Neuronal stem cell (in vitro differentiated cells): ENCODE measurements around the gene BID.
"Not testable (repeated sequence)": the region's sequence is repeated elsewhere in the genome, so short reads cannot be mapped to it uniquely, and the experiment has no call there.

ENCODE experiments used
- DNase-seq: peaks from one replicate; pipeline ENCODE4 v3.0.0-alpha.2; 2013; ENCODE audit warnings: low spot score
- H2AFZ ChIP-seq: one replicate; pipeline ENCODE4 v1.6.1; 2013; ENCODE audit warnings: mild to moderate bottlenecking, low read length, inconsistent platforms
- H2AK5ac ChIP-seq: 2 replicates; pipeline ENCODE4 v1.6.1; 2013; ENCODE audit warnings: low read depth, mild to moderate bottlenecking, inconsistent platforms, low read length, moderate library complexity, mixed read lengths
- H2BK120ac ChIP-seq: 2 replicates; pipeline ENCODE4 v1.6.1; 2013; ENCODE audit warnings: low read depth, mild to moderate bottlenecking, inconsistent platforms, low read length, moderate library complexity, mixed read lengths
- H2BK12ac ChIP-seq: one replicate; pipeline ENCODE4 v1.6.1; 2013; ENCODE audit warnings: low read length, inconsistent platforms
- H2BK15ac ChIP-seq: 2 replicates; pipeline ENCODE4 v1.6.1; 2013; ENCODE audit warnings: mild to moderate bottlenecking, low read length, inconsistent platforms, mixed read lengths
- H2BK5ac ChIP-seq: one replicate; pipeline ENCODE4 v1.6.1; 2013; ENCODE audit warnings: inconsistent platforms, mild to moderate bottlenecking, low read length, moderate library complexity
- H3K14ac ChIP-seq: one replicate; pipeline ENCODE4 v1.6.1; 2013; ENCODE audit warnings: low read length, inconsistent platforms
- H3K18ac ChIP-seq: 2 replicates; pipeline ENCODE4 v1.6.1; 2013; ENCODE audit warnings: low read length, inconsistent platforms
- H3K23ac ChIP-seq: 2 replicates; pipeline ENCODE4 v1.6.1; 2013; ENCODE audit warnings: low read depth, mild to moderate bottlenecking, mixed read lengths, low read length, inconsistent platforms; ENCODE audit not compliant: poor library complexity
- H3K27ac ChIP-seq: replicated peaks from 3 replicates; pipeline ENCODE4 v1.5.1; 2013; ENCODE audit warnings: low read length, inconsistent platforms
- H3K27me3 ChIP-seq, 3 experiments: 2 replicates each; pipeline ENCODE4 v1.6.1; 2013; ENCODE audit warnings: low read length in 3 of 3, mild to moderate bottlenecking in 2 of 3, inconsistent platforms in 1 of 3, low read depth in 1 of 3, mixed read lengths in 1 of 3, moderate library complexity in 1 of 3; ENCODE audit not compliant: control insufficient read depth in 3 of 3, insufficient read depth in 3 of 3
- H3K36me3 ChIP-seq, 2 donors: replicated peaks in 1 of 2; 2 replicates each; pipeline ENCODE4 v1.6.1; 2013; ENCODE audit warnings: low read length in 2 of 2; ENCODE audit not compliant: control insufficient read depth in 2 of 2, insufficient read depth in 2 of 2
- H3K4ac ChIP-seq: 2 replicates; pipeline ENCODE4 v1.6.1; 2013; ENCODE audit warnings: inconsistent platforms, mild to moderate bottlenecking, low read length, moderate library complexity
- H3K4me1 ChIP-seq, 2 donors: 1 replicate in 1 of 2; 2 replicates in 1 of 2; pipeline ENCODE4 v1.6.1; 2013; ENCODE audit warnings: low read length in 2 of 2, low read depth in 1 of 2; ENCODE audit not compliant: control insufficient read depth in 2 of 2, insufficient read depth in 1 of 2
- H3K4me2 ChIP-seq: one replicate; pipeline ENCODE4 v1.6.1; 2013; ENCODE audit warnings: mild to moderate bottlenecking, low read length, inconsistent platforms; ENCODE audit not compliant: insufficient read depth, poor library complexity, severe bottlenecking
- H3K4me3 ChIP-seq, 2 donors: 2 replicates each; pipeline ENCODE4 v1.5.1; 2013; ENCODE audit warnings: low read length in 2 of 2, mild to moderate bottlenecking in 2 of 2, inconsistent platforms in 1 of 2, moderate library complexity in 1 of 2
- H3K79me1 ChIP-seq: one replicate; pipeline ENCODE4 v1.6.1; 2013; ENCODE audit warnings: low read depth, mild to moderate bottlenecking, inconsistent platforms, low read length, moderate library complexity
- H3K9ac ChIP-seq: one replicate; pipeline ENCODE4 v1.6.1; 2013; ENCODE audit warnings: mild to moderate bottlenecking, low read depth, low read length, inconsistent platforms; ENCODE audit not compliant: poor library complexity
- H3K9me3 ChIP-seq, 2 donors: replicated peaks in 1 of 2; 2 replicates each; pipeline versions ENCODE3 to v1.6.1; 2013; ENCODE audit warnings: low read length in 2 of 2, mild to moderate bottlenecking in 2 of 2, inconsistent platforms in 1 of 2, low read depth in 1 of 2, mixed read lengths in 1 of 2, moderate library complexity in 1 of 2; ENCODE audit not compliant: control insufficient read depth in 2 of 2, insufficient read depth in 1 of 2
- H4K8ac ChIP-seq: one replicate; pipeline ENCODE4 v1.6.1; 2013; ENCODE audit warnings: low read depth, mild to moderate bottlenecking, inconsistent platforms, low read length, moderate library complexity
- H4K91ac ChIP-seq: one replicate; pipeline ENCODE4 v1.6.1; 2013; ENCODE audit warnings: low read length, low read depth, mild to moderate bottlenecking, inconsistent platforms; ENCODE audit not compliant: poor library complexity
- WGBS, 2 donors: extraction: QIAGEN DNeasy Blood & Tissue Kit; methylation state at CpG; one replicate each; pipeline ENCODE4 v1.1.7; 2013; ENCODE audit warnings: missing lambda C conversion rate in 2 of 2, mixed read lengths in 1 of 2; ENCODE audit not compliant: insufficient read length in 2 of 2, insufficient replicate concordance in 1 of 2; ENCODE audit errors: extremely low coverage in 2 of 2; 5-methylcytosine and 5-hydroxymethylcytosine counted together

BID gene

GRCh38 chr22:17764036-17764435 is 10.2 kb downstream of the BID start:
- no peak overlapping the region for H3K4ac ChIP-seq
- WGBS, 2 donors: no CpG with 5 or more reads among the region's 5 CpGs
- H2BK5ac ChIP-seq: no peak overlapping the region
- no peaks in the 10 kb centered on the region for H3K9me3 ChIP-seq
- H3K9ac ChIP-seq: no peak overlapping the region
- no peak overlapping the region for H4K8ac ChIP-seq
- no peak for DNase-seq
- no peaks in the 10 kb centered on the region for H3K4me1 ChIP-seq
- no peak overlapping the region for H3K14ac ChIP-seq
- no peak overlapping the region for H3K4me3 ChIP-seq
- H3K23ac ChIP-seq: no peak overlapping the region
- H2BK120ac ChIP-seq: no peak overlapping the region
- no peak overlapping the region for H2AFZ ChIP-seq
- no peak overlapping the region for H2AK5ac ChIP-seq
- H2BK12ac ChIP-seq: no peak overlapping the region
- H3K27me3 ChIP-seq: no peaks in the 10 kb centered on the region
- no peak overlapping the region for H2BK15ac ChIP-seq
- H3K4me2 ChIP-seq: no peak overlapping the region
- no peaks in the 10 kb centered on the region for H3K36me3 ChIP-seq
- no peak overlapping the region for H4K91ac ChIP-seq
- H3K27ac ChIP-seq: no peak overlapping the region
- no peaks in the 10 kb centered on the region for H3K79me1 ChIP-seq
- no peak overlapping the region for H3K18ac ChIP-seq

GRCh38 chr22:17763442-17763841 is 10.8 kb downstream of the BID start:
- not testable (repeated sequence) for H3K9ac ChIP-seq, H4K8ac ChIP-seq, H2BK120ac ChIP-seq, H2AFZ ChIP-seq, H3K14ac ChIP-seq, H3K4me2 ChIP-seq, H3K27me3 ChIP-seq, H3K9me3 ChIP-seq, H4K91ac ChIP-seq, H3K36me3 ChIP-seq, DNase-seq, H3K27ac ChIP-seq, H3K4ac ChIP-seq, H3K4me3 ChIP-seq, H3K23ac ChIP-seq, H3K79me1 ChIP-seq, H3K4me1 ChIP-seq, H2BK15ac ChIP-seq, H2BK5ac ChIP-seq, H2AK5ac ChIP-seq, H3K18ac ChIP-seq, H2BK12ac ChIP-seq
- no CpG with 5 or more reads among the region's 10 CpGs for WGBS, 2 donors

- Histone ChIP-seq H3K79me1 (no peaks in the 10 kb centered on the region), H3K4me3 (no peak overlapping the region), H3K9me3 (no peaks in the 10 kb centered on the region), H2BK5ac (no peak overlapping the region), H3K9ac (no peak overlapping the region), H2AFZ (no peak overlapping the region), H3K27ac (no peak overlapping the region), H3K4me1 (no peaks in the 10 kb centered on the region), H3K36me3 (no peaks in the 10 kb centered on the region), H3K27me3 (no peaks in the 10 kb centered on the region), H3K4ac (no peak overlapping the region), H3K14ac (no peak overlapping the region), H2BK15ac (no peak overlapping the region), H3K18ac (no peak overlapping the region), H3K4me2 (no peak overlapping the region), H2BK120ac (no peak overlapping the region), H3K23ac (no peak overlapping the region), H4K8ac (no peak overlapping the region), H2AK5ac (no peak overlapping the region), H2BK12ac (no peak overlapping the region), H4K91ac (no peak overlapping the region)
- DNase-seq: no peak
- no CpG with 5 or more reads among the region's 4 CpGs for WGBS, 2 donors
These were observed 13.2 kb downstream of the BID start for GRCh38 chr22:17761138-17761488.

GRCh38 chr22:17754233-17754925 is 19.9 kb downstream of the BID start:
- Histone ChIP-seq H3K4me1 (peaks cover 0 to 4% of the 10 kb centered on the region in 2 donors), H3K4me3 (no peak overlapping the region), H2BK12ac (no peak overlapping the region), H4K8ac (no peak overlapping the region), H3K36me3 (no peaks in the 10 kb centered on the region), H3K9me3 (no peaks in the 10 kb centered on the region), H3K18ac (peak overlapping the region; percentile 13), H3K79me1 (peaks cover 3% of the 10 kb centered on the region), H3K27ac (no peak overlapping the region), H2AK5ac (no peak overlapping the region), H2BK15ac (no peak overlapping the region), H3K4ac (no peak overlapping the region), H3K9ac (no peak overlapping the region), H3K4me2 (no peak overlapping the region), H2AFZ (no peak overlapping the region), H2BK120ac (no peak overlapping the region), H3K23ac (no peak overlapping the region), H3K27me3 (no peaks in the 10 kb centered on the region), H3K14ac (no peak overlapping the region), H4K91ac (no peak overlapping the region), H2BK5ac (no peak overlapping the region)
- no CpG with 5 or more reads among the region's 14 CpGs for WGBS, 2 donors
- no peak for DNase-seq
